HT1080 (cell line): ENCODE results near the gene STAM2. TPM values are rescaled to one million over a fixed set of nuclear protein-coding genes. Genes with fewer than 3 reads are reported as not detected.

ENCODE experiments used
- DNase-seq: peaks from one replicate; pipeline ENCODE4 v3.0.0-alpha.2; 2015; ENCODE audit warnings: low read depth
- small RNA-seq: library from RNA; depleted of rRNA; stranded (forward); fragments of <200 nt; gene quantifications from one replicate; pipeline ENCODE3, GENCODE V24; 2014
- total RNA-seq: library from RNA; depleted of rRNA; stranded (reverse); fragments of >200 nt; shearing (Covaris generic); gene quantifications from 2 replicates; pipeline ENCODE4 v1.2.3, GENCODE V29; 2014; rRNA removed

Gene STAM2
- total RNA-seq, 1 experiment from 2014 or later: 20.2 TPM

- DNase-seq: no peak
Measured at GRCh38 chr2:152075461-152076050, 100.0 kb downstream of the STAM2 start.

DNA sequence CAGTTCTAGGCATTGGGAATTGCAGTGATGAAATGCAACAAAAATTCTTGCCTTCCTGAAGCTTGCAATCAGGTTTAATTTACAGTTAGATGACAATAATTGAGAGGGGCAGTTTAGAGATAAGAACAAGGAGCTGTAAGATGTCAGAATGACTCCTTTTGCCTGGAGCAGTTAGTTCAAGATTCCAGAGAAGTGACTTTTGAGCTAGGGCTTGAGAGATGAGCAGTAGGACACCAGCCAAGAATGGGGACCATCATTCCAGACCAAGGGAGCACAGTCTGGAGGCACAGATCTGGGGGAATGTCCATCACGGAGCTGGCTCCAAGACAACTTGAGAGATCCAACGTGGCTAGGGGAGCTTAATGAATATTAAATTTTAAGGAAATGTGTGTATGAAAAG lies 103.6 kb downstream of the STAM2 start:
- no peak for DNase-seq

- no peak for DNase-seq
Measured at GRCh38 chr2:152071518-152071917, 104.0 kb downstream of the STAM2 start.

DNA sequence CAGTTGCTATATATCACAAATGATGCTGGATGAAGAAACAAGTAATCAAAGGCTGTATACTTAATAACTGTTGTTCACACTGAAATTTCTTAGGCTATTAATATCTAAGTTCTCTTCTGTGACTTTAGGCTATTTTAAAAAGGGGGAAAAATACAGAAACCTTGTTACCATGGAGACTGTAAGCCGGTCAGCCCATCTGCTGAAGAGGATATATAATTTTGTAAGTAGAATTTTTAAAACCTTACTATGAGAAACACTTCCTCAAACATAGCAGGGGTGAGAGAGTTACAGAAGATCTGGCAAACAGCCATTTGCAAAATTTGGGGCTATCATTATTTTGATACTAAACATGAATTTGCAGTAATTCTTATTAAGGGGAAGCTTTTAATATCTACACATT lies 104.5 kb downstream of the STAM2 start:
- DNase-seq: no peak

GRCh38 chr2:152068226-152068625 lies 107.3 kb downstream of the STAM2 start:
- no peak for DNase-seq

DNA sequence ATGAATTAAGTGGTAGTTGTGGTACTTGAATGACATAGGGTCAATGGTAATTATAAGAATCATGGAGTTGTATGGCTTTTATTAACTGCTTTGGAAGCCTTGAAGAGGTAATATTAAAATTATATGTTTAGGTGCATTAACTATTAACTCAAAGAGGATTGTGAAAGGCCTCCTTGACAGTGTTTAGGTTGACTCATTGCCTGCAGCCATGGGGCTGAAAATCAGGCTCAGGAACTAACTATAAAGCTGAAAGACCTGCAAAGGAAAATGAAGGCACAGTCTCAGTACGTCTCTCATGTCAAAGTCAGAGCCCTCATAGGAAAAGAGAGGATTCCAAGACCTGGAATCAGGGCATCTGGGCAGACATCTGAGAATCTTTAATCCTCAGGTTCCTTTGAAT lies 107.7 kb downstream of the STAM2 start:
- no peak for DNase-seq

Small RNA genes within 50 kb of the gene (small RNA-seq; reads per million reads assigned to genes)
- gene RPL30P2: not detected

Other genes with a start within 250 kb of the STAM2 start
- gene CACNB4, start 76.7 kb downstream of the STAM2 start, total RNA-seq: 0.29 and 0.60 TPM in 2 replicates
- gene FMNL2, start 159.4 kb upstream of the STAM2 start, total RNA-seq: 40.1 and 42.6 TPM in 2 replicates